Hippocampal formation (tissue), 2 donors: ENCODE results near the gene COL5A1.

ENCODE experiments used
- DNase-seq, 2 donors: peaks; one replicate each; lab custom pipeline; 2025; lab: John Stamatoyannopoulos, UW

Gene COL5A1

DNA sequence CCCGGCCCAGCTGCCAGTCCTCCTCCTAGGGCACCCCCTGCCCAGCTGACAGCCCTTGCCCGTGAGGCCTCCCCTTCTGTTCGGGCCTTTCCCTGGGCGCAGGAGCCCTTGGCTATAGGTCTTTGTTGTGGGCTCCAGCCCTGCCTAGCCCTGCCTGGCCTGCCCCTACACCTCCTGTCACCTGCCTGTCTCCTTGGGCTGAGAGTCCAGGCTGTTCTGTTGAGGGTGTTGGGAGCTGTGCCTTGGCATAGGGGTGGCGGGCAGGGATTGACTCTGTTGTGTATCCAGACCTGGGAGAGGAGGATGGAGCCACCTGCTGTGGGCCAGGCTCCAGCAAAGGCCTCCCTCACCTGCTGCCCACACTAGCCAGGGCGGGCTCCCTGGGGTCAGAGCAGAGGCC lies 250.6 kb downstream of the COL5A1 start:
- no peak for DNase-seq

DNA sequence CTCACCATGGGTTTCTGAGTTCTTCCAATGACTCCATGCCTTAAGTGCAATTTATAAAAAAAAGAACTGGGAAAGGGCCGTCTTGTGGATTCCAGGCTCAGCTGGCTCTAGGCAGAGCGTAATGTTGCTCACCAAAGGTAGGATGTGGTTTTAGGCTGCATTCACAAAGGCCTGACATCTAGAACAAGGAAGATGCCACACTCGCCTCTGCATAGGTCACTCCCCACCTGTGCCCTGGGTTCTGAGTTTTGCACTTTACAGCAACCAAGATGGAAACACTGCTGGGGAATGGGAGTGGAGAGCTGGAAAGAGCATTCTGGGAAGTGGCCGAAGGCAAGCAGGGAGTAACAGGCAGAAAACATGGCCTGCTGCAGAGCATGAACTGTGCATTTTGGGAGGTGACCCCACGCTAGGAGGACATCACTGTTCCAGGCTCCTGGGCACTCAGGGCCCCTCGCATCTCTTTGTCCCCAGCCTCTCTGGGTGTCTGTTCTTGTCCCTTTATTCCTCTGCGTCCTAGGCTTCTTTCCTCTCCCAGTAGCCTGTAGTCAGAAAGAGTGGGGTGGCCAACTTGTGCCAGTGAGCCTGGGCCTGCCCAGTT lies 251.3 kb downstream of the COL5A1 start:
- no peak for DNase-seq
